GM18511 (cell line): ENCODE measurements around the gene COX5B.
A peak's percentile ranks its signal among the peaks of the same experiment; 100 is the strongest.
"Not testable (repeated sequence)": the region's sequence is repeated elsewhere in the genome, so short reads cannot be mapped to it uniquely, and the experiment has no call there.

Source experiments
- ATAC-seq: cut with Tn5 transposase; IDR thresholded peaks from one replicate; pipeline ENCODE4 v1.9.1; 2021; ENCODE audit warnings: mild to moderate bottlenecking, moderate library complexity; ENCODE audit not compliant: unreplicated experiment

COX5B gene

DNA sequence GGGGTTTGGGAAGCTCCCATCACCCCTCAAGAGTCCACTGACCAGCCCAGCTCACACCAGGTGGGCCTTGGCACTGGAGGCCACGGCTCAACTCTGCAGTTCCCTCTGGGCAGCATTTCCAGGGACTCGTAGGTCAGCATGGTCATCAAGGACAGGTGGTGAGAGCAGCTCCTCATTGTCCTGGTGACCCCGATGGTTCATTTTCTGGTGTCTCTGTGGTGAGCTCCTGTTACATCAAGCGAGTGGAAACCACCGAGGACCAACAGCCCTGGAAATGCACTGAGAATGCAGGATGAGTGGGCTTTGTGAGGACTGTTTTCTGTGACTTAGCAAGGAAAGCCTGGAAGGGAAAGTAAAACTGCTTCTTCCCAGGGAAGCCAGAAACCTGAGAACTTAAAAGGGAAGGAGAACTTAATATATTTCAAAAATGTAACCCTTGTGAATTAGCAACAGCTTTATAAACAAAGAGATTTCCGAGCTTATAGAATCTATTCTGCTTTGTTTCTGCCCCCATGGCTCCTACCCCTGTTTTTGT lies 26.8 kb downstream of the COX5B start:
- ATAC-seq, result not testable (repeated sequence)

DNA sequence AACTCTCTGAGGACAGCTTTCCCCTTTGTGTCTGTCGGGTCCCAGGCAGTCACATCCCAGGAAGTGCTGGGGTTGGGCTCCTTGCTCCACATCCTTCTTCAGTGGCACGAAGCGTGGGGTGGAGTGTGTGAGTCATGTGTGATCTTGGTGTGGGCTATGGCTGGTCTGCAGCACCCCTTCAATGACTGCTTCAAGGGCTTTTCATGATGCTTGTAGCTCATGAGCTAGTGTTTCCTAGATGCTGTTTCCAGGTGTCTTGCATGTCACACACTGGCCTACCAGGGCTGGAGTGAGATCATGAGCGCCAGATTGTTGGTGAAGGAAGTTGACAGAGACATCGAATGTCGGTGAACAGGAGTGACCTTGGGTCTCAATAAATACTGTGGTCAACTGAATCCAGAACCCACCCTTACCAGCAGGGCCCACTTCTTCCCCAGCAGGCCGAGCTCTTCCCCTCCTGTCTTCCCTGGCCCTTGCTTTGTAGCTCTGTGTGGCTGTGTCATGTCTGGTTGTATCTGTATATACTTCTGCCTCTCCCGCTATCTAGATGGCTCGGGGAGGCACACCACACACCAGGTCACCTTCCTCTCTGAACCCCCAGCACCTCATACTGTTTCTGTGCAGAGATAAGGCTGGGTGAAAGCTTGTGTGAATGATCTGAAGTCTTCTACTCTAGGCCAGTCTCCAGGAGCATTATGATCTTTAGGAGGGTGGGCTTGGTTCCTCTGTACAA lies 27.5 kb downstream of the COX5B start:
- ATAC-seq, result no peak

DNA sequence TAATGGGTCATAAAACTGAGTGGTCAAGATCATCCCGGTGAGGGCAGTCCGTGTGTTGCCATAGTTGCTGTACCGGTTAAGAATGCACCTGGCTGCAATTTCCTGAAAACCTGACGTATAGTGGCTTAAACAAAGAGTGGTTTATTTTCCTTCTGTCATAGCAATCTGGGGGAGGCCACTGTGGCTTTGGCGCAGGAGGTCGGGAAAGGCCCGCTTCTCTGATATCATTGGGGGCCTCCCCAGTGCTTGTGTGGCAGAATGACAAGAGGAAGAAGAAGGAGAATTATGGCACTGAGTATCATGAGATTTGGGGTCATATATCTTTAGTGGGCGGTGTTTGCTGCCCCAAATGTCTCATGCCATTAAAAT lies 28.0 kb downstream of the COX5B start:
- ATAC-seq, result no peak

DNA sequence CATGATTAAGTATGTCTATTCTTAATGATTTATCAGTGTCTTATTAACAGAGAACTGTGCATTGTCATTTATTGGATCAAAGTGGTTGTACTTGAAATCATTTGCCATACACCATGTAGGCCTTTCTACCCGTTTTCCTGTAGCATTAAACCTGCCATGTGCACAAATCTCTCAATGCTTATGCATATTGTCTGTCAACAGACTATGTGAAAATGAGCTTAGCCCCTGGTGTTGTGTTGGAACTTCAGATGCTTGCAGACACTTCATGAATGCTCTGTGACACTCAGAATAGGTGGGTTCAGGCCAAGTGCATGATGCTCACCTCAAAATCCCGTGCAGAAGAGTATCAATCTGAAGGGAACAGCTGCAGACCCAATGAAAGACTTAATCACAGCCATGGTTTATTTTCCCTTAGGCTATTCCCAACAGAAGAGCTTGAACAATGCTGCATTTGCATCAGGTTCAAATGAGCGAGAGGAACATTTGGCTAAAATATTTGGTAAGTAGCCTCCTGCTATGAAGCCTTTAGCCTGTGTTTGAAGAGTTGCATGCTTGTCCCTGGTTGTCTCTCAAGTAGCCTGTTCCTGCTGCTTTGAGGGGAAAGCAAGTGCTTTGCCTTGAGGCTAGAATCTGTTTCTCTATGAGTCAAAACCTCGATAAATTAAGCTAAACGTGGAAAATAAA lies 29.7 kb downstream of the COX5B start:
- no peak for ATAC-seq

DNA sequence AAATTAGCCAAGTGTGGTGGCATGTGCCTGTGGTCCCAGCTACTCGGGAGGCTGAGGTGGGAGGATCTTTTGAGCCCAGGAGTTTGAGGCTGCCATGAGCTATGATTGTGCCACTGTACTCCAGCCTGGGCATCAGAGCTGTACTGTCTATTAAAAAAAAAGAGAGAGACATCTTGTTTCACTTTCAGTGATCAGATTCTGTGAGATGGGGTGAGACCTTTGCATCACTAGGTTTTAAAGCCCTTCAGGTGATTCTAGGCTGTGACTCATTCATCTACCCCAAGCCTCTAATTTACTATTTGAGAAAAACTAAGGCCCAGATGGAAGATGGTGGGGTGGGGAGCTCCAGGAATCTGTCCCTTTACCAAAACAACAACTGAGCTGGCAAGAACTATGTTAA lies 30.8 kb downstream of the COX5B start:
- no peak for ATAC-seq

DNA sequence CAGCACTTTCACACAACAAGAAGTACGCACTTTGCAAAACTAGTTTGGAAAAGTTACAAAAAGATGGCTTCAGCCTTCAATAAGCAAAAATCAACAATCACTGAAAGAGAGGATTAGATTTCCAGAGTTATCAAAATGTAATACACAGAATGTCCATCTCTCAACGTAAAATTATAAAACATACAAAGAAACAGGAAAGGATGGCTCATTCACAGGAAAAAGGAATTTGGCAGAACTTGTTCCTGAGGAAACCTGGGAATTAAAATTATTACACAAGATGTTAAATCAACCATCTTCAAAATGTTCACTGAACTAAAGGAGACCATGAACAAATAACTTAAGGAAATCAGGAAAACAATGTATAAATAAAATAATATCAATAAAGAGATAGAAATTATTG lies 31.6 kb downstream of the COX5B start:
- no peak for ATAC-seq

DNA sequence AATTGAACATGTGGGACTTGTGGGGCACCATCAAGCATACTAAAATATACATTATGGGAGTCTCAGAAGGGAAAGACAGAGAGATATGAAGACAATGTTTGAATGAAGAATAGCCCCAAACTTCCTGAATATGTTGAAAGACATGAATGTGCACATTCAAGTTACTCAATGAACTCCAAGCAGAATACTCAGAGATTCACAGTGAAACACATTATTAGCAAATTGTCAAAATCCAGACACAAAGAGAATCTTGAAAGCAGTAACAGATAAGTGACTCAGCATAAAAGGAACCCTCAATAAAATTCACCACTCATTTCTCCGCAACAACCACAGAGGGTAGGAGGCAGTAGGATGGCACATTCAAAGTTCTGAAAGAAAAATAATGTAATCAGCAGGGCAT lies 32.4 kb downstream of the COX5B start:
- no peak for ATAC-seq

DNA sequence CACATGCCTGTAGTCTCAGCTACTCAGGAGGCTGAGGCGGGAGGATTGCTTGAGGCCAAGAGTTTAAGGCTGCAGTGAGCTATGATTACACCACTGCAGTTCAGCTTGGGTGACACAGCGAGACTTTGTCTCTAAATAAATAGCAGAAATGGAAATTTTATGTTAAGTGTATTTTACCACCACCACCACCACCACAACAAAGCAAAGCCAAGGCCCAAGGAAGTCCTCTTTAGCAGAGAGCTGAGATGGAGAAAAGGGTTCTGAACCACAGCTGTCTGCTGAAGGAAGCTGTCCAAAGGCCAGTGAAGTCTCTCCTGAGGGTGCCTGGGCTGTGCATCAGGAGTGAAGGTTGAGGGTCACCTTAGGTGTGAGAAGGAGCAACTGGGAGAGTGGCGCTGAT lies 41.4 kb downstream of the COX5B start:
- ATAC-seq, result not testable (repeated sequence)

DNA sequence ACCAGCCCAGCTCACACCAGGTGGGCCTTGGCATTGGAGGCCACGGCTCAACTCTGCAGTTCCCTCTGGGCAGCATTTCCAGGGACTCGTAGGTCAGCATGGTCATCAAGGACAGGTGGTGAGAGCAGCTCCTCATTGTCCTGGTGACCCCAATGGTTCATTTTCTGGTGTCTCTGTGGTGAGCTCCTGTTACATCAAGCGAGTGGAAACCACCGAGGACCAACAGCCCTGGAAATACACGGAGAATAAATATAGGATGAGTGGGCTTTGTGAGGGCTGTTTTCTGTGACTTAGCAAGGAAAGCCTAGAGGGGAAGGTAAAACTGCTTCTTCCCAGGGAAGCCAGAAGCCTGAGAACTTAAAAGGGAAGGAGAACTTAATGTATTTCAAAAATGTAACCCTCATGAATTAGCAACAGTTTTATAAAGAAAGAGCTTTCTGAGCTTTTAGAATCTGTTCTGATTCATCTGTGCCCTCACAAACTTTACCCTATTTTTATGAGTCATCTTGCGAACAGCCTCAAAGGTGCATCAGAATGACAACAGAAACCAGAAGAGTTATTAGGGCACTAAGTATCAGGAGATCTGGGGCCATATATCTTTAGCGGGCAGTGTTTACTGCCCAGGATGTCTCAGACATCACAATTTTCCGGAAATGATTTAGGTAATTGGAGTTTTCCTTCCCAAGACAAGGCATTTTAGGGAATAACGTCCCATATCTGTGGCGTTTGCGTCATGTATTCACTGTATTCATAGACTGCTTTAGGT lies 42.4 kb downstream of the COX5B start:
- ATAC-seq, result no peak

DNA sequence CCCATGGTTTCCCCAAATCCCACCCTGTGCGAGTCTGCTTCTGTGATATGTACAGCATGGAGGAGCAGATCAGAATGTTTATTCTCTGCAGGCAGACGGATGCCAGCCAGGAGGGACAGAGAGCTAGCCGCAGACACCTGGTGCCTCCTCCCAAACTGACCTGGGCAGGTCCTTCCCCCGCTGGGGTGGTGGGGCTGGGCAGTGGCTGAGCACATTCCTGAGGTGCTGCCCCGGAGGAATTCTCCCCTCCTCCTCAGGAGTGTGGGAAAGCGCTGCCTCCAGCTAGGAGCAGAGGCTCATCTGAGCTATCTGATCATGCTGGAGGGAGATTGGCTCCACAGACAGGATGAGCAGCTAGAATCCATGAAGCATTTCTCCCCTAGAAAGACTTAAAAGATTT lies 45.3 kb downstream of the COX5B start:
- no peak for ATAC-seq

DNA sequence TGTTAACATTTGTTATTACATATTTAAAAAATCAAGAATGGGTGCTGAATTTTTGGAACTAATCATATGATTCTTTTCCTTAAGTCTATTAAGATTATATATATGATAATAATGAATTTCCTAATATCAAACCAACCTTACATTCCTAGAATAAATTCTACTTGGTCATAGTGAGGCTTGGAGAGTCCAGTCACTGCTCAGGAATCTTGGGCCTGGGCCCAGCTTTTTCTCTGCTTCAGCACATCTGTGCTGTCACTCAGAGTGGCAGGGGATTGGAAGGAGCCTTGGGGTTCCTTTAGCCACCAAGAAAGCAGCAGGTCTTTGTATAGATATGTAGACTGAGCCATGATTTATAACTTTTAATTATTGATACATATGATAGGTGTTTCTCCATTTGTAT lies 47.6 kb downstream of the COX5B start:
- no peak for ATAC-seq

DNA sequence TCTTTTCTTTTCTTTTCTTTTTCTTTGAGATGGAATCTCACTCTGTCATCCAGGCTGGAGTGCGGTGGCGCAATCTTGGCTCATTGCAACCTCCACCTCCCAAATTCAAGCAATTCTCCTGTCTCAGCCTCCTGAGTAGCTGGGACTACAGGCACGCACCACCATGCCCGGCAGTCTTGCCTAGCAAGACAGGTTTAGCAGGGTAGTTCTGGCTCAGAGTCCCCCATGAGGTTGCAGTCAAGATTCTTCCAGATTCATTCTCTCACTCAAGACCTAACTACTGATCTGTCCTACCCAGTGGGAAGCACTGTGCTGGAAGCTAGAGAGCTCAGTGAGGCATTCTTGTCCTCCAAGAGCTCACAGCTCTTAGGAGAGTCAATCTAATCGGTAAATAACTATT lies 49.9 kb downstream of the COX5B start:
- ATAC-seq, result no peak

DNA sequence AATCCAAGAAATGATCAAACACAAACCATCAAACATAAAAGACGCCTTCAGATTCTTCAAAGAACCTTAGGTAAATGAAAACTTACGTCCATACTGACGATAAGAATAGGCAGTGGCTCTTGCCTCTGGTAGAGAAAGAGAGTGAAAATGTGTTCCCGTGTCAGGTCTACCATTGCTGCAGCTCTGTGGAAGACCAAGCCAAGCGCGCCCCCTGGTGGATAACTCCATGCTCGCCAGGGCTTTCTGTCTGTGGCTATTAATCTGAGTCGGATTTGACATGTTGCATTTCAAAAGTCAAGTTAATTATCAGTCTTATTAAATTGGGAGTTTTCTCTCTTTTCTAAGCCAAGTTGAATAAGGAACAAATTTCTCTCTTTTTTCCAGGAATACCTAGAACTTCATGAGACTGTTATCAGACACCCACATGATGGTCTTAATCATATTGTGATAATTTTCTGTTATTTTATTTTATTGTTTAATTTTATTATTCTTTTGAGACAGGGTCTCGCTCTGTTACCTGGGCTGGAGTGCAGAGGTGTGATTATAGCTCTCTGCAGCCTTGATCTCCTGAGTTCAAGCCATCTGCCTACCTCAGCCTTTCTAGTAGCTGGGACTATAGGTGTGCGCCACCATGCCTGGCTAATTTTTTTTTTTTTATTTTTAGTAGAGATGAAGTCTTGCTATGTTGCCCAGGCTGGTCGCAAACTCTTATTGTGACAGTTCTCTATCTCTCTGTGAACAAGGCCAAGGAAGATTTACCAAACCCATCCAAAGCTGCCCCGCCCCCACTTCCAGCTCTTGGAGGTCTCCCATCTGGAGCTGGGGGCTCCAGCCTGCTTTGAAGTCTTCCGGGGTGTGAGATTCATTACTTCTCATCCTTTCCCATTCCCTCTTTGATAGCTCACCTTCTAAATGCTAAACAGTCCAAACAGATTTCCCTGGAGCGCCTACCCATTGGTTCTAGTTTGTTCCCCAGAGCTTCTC lies 51.7 kb downstream of the COX5B start:
- peak; percentile 63 for ATAC-seq
